Suppressor macrophage treated with lipopolysaccharide for 4 hours (primary cell): ENCODE measurements around the gene RHEB.
"Not testable (repeated sequence)": the region's sequence is repeated elsewhere in the genome, so short reads cannot be mapped to it uniquely, and the experiment has no call there.

Experiments used
- DNase-seq: peaks from one replicate; pipeline ENCODE4 v3.0.0-alpha.2; 2020

The RHEB gene, protein sequence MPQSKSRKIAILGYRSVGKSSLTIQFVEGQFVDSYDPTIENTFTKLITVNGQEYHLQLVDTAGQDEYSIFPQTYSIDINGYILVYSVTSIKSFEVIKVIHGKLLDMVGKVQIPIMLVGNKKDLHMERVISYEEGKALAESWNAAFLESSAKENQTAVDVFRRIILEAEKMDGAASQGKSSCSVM

GRCh38 chr7:151519765-151520418 is at the start of gene RHEB:
Gene RHEB (minus strand): TSS chr7:151519895. CDS start chr7:151519511, 384 bp downstream.
- peak; percentile 100 for DNase-seq

DNA sequence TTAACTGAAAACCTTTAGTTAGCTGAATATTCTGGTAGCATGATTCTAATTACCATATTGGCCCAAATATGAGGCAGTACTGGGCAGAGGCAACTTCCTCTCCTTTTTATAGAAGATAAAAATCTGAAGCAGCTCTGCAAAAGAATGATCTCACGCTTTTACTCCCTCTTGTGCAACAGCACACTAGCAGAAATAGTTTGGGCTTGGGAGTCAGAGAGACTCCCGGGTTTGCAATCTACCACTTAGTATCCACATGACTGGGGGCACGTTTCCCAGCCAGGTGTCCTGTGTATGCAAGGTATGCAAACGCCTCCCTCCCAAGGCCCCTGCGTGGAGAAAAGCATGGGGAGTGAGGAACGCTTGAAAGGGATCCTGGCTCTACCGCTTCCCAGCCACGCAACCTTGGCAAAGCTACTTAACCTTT is 47.2 kb upstream of the RHEB start:
- peak; percentile 42 for DNase-seq

- DNase-seq: no peak
Observed at GRCh38 chr7:151565541-151565940, 45.8 kb upstream of the RHEB start.

DNA sequence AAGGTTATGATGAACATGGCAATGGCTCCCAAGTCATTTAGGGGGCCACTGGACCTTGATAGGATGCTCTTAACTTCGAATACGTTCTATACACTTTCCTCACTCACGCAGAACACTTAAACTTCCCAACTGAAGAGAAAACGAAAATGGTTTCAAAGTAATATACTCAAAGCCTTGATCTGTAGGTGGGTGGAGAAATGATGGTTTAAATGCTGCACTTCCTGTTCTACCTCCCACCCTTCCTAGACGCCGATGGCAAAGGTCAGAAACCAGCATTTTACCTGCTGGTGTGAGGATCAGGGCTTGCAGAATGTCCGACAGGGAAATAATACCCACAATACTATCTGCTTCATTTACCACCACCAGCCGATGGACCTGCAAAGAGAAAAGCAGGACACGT is 40.5 kb upstream of the RHEB start:
- no peak for DNase-seq

DNA sequence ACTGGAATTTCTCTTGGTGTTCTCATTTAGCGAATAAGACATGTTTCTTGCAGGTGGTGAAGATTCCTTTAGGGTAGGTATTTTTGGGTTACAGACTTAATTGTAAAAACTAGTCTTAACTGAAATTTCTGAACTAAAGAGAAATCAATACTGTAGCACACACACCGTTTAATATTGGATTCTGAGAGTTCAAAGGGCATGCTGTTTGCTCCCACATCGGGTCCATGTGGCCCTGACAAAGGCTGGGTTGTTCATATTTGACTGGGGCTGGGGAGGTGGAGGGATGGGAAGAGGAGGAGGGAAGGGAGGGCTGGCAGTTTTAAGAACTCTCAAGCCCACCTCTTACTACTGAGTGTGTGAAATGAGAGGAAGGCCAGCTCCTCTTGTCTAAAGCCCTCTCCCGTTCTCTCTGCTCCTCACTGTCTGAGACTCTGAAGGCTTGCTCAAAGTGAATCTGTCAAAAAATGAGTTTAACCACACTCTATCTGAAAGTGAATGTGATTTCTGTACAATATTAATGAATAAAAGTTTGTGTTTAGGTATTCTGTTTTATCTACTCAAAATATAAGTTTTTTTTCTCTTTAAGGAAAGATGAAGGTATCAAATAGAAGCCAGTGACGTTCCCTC is 40.0 kb upstream of the RHEB start:
- no peak for DNase-seq

DNA sequence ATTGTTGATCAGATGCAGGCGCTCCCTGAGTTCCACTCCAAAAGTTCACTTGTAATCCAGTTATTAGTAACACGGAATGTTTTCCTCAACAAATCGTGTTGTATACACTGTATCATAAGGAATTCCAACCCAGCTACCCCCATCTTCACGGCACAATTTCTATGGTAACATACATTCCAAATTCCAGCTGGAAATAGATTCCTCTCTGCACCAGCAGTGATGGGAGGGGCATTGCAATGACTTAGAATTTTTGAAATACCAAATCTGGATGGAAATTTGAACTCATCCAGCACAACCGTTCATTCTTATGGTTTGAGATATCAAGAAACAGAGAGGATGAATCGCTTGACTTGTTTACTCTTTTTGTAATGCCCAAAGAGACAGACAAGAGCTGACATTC is 38.9 kb upstream of the RHEB start:
- DNase-seq: no peak

- no peak for DNase-seq
Observed at GRCh38 chr7:151556592-151556991, 36.9 kb upstream of the RHEB start.

GRCh38 chr7:151553356-151553755 is 33.7 kb upstream of the RHEB start:
- no peak for DNase-seq

DNA sequence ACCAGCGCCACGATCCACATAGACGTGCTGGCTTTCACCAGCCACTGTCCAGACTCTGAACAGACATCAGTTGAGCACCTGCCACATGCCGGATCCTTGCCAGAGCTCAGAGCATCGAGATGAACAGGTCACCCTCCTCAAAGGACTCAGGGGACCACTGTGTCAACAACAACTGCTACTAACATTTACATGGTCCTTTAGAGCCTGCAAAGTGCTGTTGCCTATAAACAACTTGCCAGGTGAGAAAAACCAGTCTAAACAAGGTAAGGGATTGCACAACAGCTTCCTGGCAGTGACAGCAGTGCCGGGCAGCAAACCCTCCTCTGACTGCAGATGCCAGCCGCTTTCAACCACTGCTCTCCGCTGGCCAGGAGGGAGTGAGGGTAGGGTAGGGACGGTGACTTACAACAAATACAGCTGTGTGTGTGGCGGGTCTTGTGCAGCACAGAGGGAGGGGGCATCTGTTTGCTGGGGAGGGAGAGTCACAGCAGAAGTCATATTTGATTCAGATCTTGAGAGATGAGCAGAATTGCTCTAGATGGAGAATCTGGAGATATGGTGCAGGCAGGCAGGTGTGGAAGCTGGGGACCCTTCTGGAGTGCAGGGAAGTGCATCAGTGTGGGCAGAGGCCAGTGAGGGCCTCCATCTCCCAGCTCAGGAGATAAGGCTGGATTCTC is 32.8 kb upstream of the RHEB start:
- DNase-seq: no peak

GRCh38 chr7:151551820-151552219 is 32.1 kb upstream of the RHEB start:
- DNase-seq: no peak

DNA sequence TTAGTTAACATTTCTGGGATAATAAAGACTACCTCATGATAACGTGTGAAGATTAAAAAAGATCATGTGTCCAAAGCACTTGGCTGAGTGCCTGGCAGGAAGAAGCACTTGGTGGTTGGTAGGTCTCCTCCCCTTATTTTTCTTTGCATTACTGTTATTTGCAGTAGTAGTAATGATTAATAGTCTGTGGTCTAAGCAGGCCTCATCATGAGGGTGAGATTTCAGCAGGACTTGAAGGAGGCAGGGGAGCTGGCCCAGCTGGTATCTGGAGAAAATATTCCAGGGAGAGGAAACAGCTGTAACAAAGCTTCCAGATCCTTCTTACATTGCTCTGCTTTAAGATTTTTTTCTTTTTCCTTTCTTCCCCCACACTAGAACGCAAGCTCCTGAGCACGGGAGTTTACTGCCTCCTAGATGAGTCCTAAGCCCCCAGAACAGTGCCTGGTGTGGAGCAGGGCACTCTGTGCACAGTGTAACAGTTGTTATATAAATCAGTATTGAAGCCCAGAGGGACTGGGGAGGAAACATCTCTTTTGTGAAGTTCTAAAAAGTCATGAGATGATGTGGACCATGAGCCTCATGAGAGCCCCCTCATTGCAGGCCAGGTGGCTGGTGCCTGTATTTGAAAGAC is 31.1 kb upstream of the RHEB start:
- peak; percentile 5 for DNase-seq

GRCh38 chr7:151549644-151550043 is 29.9 kb upstream of the RHEB start:
- no peak for DNase-seq

GRCh38 chr7:151549083-151549482 is 29.4 kb upstream of the RHEB start:
- DNase-seq: no peak

- no peak for DNase-seq
Observed at GRCh38 chr7:151544183-151544582, 24.5 kb upstream of the RHEB start.

DNA sequence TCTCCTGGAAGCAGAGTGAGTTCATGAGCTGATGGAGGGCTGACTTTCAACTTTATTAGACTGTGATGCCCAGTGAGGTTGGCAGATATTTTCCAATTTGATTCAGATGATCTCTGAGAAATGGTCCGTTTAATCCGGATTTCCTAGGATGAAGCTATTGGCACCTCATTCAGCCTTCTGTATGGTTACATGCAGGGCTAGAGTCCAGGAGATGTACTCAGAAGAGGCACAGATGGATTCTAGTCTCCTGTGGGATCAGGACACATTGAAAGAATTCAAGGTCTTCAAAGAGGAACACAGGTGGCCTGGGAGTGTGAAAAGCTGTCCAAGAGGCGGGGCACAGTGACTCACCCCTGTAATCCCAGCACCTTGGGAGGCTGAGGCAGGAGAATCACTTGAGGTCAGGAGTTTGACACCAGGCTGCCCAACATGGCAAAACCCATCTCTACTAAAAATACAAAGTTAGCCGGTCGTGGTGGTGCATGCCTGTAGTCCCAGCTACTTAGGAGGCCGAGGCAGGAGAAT is 23.0 kb upstream of the RHEB start:
- DNase-seq: no peak

GRCh38 chr7:151541709-151542499 is 22.2 kb upstream of the RHEB start:
- DNase-seq: no peak

DNA sequence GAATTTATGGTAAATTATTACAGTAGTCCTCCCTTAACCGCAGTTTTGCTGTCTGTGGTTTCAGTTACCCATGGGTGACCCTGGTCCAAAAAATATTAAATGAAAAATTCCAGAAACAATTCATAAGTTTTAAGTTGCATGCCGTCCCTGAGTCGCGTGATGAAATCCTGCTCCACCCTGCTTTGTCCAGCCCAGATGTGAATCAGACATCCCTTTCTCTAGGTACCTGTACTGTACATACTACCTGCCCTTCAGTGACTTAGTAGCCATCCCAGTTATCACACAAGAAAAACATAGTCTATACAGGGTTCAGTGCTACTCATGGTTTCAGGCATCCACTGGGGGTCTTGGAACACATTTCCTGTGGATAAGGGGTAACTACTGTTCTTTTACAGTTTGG is 20.5 kb upstream of the RHEB start:
- DNase-seq: no peak

DNA sequence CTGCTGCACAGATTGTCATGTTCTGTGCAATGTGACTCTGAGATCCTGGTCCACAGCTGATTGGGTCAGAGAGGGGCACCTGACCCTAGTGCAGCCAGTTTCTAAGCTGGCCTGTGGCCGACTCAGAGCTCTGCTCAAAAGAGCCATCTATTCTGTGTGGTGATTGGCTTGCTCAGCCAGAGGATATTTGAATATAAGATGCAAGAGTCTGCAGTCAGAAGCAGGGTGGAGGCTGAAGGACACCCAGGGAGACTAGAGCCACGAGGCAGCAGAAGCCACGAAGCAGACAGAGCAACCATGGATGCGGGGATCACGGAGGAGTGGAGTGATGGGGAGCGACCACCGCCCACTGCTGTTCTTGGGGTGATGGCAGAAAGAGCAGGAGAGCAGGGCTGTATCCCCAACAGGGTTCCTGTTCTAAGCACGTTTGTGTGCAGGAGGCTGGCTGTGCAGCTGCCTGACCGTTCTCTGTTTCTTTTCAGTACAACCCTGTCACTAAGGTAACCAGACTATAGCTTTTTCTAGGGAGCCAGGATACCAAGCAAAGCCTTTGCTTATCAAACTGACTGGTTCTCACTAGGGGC is 19.5 kb upstream of the RHEB start:
- DNase-seq: no peak

- no peak for DNase-seq
Observed at GRCh38 chr7:151537818-151538561, 18.3 kb upstream of the RHEB start.

DNA sequence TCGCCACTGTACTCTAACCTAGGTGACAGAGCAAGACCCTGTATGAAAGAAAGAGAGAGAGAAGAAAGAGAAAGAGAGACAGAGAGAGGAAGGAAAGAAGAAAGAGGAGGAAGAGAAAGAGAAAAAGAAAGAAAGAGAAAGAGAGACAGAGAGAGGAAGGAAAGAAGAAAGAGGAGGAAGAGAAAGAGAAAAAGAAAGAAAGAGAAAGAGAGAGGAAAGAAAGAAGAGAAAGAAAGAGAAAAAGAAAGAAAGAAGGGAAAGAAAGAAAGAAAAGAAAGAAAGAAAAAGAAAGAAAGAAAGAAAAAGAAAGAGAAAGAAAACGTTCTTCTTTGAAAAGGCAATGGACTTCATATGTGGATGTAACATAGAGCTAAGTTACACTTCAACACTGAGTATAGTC is 16.5 kb upstream of the RHEB start:
- not testable (repeated sequence) for DNase-seq

DNA sequence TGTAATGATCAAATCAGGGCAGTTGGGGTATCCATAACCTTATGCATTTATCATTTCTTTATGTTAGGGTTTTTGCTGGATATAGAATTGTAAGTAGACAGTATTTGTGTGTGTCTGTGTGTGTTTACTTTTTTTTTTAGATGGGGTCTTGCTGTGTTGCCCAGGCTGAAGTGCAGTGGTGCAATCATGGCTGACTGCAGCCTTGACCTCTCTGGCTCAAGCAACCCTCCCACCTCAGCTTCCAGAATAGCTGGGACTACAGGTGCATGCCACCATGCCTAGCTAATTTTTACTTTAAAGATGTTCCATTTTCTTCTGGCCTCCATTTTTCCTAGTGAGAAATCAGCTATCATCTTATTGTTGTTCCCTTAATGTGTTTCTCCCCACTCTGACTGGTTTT is 10.1 kb upstream of the RHEB start:
- DNase-seq: no peak
